Cardiac septum (tissue), 1 donor: ENCODE data around the gene ADK. TPM values are rescaled to one million over a fixed set of nuclear protein-coding genes. Genes with fewer than 3 reads are reported as not detected.
"Not testable (repeated sequence)": the region's sequence is repeated elsewhere in the genome, so short reads cannot be mapped to it uniquely, and the experiment has no call there.

ENCODE experiments used
- DNase-seq: peaks from one replicate; pipeline ENCODE4 v3.0.0-alpha.2; 2020; ENCODE audit warnings: low spot score
- intact Hi-C: fragments of 100-400 bp; cut with DNase I; formaldehyde crosslinking; loops from one replicate; pipeline ENCODE4 v1.14.0; 2022
- total RNA-seq: library from RNA; stranded (reverse); fragmentation: NEBNext Ultra II Directional; extraction: Animal tissue kit (Norgen Biotek cat#: 25700); gene quantifications from one replicate; pipeline ENCODE4 v1.2.1, GENCODE V29; 2021
- donor health status: DM: no; HTN: no; CAD: no.

Gene ADK
- total RNA-seq, 1 donor from 2014 or later: 28.0 TPM

DNA sequence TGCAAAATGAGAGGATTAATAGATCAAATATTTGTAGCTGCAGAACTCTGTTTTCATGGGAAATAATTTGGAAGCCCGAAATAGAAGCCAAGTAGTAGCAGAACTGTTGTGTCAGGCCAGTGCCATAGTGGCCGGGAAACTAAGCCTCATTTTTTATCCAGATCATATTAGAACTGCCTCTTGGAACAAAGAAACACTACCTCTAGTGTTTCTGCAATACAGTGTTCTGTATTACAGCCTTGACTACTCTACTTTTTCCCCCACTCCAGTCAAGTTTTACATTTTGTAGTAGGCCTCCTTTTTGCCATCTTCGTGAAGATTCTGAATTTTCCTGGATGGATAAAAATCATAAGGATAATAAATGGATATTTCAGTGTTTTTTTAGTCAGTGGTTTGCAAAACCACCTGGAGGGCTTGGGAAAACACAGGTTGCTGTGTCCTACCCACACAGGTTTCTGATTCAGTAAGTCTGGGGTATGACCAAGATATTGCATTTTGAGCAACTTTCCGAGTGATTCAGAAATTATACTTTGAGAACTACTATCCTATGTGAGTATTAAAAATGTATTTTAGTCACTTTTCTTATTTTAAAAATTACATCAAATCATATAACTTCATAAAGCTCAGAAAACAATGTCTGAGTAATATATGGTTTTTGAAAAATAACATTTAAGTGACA lies 349.1 kb downstream of the ADK start:
- intact Hi-C loops: no loop called here

DNA sequence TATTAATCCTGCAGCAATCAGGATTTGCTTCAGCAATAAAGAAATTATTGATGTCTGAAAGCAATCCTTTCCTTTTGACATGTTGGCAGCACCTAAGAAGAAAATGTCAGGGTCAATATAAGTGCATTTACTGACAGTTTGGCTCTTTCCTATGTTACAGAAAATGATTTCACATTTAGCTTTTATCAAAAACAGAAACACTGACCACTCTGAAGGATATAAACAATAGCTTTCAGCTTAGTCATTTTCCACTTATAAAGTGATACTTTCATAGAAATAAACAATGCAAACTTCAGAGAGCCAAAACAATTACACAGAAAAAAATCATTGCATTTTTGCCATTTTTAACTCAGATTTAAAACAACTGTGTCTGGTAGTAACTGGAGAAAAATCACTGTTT lies 349.8 kb downstream of the ADK start:
- DNase-seq: no peak
- intact Hi-C loops: no loop called here

More for the DNA sequence above, 349.1 kb downstream of the ADK start:
- DNase-seq: no peak

DNA sequence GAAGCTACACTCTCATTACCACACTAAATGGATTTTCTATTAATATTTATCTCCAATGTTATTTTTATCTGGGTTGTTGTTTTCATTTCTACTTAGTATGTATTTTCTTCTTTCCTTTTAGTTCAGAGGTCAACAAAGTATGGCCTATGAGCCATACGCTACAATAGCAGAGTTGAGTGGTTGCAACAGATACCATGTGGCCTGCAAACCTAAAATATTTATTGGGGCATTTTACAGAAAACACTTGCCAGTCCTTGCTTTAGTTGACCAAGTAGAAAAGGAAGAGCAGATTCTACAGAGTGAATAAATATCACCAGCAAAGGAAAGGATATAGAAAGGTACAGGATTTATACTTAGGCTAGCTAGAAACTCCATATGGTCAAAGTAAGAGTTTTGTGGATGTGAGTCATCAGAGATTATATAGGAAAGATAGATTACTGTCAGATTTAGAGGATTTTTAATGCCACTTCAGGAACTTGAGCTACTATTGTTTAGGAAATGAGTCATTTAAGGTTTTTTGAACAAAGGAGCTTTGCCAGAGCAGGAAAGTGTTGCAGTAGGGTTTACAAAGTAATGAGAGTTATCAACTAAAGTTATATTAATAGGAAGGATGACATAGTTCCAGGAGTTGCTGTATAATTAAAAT lies 352.1 kb downstream of the ADK start:
- no peak for DNase-seq
- intact Hi-C loops: no loop called here

DNA sequence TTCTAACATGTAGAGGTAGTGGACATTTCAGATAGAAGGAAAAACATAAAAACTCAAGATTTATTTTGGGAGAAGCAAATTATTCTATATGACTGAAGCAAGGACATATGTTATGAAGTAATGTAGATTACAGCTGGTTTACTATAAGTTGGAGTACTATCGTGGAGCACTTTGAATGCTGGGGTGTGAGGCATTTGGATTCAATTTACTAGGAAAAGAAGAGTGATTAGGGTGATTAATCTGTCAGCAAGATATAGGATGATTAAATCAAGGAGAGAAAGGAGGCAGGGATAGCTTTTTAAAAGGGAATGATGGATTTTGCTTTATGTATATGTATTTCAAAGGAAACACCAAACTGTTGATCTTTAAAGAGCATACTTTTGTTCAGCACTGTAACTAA lies 356.9 kb downstream of the ADK start:
- no peak for DNase-seq
- intact Hi-C loops: no loop called here

DNA sequence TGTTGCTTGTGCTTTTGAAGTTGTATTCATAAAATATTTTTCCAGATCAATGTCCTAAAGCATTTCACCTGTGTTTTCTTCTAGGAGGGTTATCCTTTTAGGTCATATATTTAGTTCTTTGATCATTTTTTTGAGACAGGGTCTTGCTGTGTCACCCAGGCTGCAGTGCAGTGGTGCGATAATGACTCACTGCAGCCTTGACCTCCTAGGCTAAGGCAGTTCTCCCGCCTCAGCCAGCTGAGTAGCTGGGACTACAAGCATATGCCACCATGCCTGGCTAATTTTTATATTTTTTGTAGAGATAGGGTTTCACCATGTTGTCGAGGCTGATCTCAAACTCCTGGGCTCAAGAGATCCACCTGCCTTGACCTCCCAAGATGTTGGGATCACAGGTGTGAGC lies 359.6 kb downstream of the ADK start:
- intact Hi-C loops: no loop called here
- no peak for DNase-seq

DNA sequence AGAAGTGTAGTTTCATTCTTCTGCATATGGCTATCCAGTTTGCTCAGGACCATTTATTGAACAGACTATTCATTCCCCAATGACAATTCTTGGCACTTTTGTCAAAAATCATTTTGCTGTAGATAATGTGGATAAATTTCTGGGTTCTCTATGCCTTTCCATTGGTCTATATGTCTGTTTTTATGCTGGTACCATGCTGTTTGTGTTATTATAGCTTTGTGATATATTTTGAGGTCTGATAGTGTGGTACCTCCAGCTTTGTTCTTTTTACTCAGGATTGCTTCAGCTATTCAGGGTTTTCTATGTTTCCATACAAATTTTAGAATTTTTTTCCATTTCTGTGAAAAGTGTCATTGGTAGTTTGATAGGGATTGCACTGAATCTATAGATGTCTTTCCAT lies 360.0 kb downstream of the ADK start:
- intact Hi-C loops: no loop called here
- DNase-seq: no peak

DNA sequence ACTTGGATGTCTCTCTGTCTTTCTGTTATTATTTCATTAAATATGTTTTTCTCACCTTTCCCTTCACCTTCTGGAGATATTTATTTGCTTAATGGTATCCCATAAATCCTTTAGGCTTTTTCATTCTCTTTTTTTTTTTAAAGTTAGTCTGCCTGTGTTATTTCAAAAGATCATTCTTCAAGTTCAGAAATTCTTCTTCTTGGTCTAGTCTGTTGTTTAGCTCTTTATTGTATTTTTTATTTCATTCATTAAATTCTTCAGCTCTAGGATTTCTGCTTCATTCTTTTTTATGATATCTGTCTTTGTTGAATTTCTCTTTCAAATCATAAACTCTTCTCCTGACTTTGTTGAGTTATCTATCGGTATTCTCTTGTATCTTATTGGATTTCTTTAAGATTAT lies 363.3 kb downstream of the ADK start:
- DNase-seq: no peak
- intact Hi-C loops: no loop called here

DNA sequence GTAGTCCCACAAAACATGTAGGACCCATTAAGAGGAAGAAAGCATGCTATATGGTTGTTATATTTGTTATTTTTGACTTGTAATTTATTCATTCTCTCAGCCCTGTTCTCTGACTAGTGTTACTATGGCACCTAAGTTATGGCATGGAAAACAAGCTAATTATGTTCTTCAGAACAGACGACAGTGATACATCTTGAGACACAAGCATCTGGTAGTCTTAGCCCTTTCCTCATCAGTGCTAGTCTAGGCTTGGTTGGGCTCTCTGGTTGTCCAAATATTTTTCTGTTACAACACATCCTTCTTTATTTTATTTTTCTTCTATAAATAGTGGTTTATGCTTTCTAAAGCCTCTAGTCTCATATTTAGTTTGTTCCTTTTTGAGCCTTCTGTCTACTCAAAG lies 367.0 kb downstream of the ADK start:
- intact Hi-C loops: no loop called here
- no peak for DNase-seq

DNA sequence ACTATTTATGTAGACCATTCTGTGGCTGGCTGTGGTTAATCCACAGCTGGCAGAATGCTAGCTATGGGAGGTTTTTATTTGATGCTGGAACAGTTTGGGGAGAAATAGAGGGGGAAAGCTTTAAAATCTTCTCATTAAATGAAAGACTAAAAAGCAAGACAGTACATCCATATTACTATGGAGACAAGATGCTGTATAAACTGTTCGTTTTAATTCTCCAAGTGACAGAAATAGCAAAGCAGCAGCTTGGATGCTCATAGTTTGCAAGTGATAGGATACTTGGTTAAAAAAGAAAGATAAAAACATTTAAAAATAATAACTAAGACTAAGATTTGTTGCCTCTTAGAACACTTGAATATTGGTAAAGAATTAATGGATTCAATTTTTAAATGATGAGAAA lies 370.5 kb downstream of the ADK start:
- DNase-seq: no peak
- intact Hi-C loops: no loop called here

DNA sequence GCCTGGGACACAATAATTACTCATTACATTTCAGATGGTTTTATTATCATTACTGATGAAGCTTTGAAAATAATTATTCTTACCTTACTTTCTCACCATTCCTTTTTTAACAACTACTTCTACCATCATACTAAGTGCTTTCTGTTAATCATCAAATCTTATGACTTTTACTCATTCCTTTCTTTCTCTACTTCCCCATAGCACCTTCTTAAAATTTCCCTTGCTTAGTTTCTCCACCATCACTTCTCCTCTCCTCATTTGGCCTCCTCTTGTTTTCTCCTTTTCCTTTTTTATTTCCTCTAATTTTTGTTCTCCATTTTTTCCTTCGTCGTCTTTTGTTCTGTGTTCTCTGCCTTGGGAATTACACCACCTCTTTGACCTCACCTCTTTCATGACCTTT lies 372.2 kb downstream of the ADK start:
- no peak for DNase-seq
- intact Hi-C loops: no loop called here

DNA sequence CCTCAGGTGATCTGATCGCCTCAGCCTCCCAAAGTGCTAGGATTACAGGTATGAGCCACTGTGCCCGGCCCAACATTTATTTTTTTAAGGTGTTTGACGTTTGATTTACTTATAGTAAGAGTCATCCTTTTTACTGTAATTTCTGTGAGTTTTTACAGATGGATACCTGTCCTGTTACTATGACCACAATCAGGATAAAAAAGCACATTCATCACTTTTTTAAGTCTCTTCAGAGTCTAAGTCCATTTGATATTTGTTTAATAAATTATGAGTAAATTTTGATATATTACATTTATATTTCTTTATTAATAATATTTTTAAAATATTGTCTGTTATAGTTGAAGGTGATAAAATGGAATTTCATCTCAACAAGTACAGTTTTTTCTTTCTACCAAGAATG lies 374.9 kb downstream of the ADK start:
- intact Hi-C loops: no loop called here
- DNase-seq: no peak

DNA sequence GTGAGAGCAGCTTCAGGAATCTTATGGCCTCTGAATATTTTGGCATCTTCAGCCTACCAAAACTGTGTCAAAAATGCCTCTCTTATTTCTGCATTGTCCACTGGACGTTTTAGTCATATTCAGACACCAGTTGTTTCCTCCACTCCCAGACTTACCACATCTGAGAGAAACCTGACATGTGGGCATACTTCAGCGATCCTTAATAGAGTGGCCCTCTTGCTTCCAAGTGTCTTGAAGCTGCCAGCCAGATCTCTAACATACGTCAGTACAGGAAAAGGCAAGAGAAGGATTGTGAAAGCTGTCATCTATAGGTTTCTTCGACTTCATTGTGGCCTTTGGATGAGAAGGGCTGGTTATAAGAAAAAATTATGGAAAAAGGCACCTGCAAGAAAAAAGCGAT lies 376.6 kb downstream of the ADK start:
- DNase-seq, intact Hi-C loops: not testable (repeated sequence)

DNA sequence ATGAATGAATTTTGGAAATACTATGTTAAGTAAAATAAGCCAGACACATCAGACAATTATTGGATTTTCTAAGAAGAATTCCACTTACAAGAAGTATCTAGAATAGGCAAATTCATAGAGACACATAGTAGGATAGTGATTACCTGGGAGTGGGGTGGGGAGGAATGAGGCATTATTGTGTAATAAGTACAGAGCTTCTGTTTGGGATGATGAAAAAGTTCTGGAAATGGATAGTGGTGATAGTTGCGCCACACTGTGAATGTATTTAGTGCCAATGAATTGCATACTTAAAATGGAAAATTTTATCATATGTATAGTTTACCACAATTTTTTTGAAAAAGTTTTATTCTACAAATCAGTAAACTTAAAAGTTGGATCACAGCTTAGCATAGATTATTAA lies 378.2 kb downstream of the ADK start:
- DNase-seq: no peak
- intact Hi-C loops: no loop called here

DNA sequence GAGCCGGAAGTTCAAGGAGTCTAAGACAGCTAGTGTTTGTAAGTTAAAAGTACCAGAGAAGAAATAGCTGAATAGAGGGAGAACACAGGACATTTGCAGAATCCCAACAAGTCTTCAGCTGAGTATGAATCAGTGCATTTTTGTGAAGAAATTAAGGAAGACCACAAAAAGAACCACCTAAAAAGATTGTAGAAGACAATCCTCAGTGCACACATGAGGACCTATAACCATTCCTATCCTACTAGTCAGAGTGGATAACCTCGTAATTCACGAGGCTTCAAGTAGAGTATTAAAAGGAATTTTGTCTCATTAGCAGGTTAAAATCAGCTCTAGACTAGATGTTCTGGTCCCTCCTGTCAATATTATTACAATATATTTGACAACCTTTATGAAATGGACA lies 380.0 kb downstream of the ADK start:
- intact Hi-C loops: no loop called here
- DNase-seq: no peak

DNA sequence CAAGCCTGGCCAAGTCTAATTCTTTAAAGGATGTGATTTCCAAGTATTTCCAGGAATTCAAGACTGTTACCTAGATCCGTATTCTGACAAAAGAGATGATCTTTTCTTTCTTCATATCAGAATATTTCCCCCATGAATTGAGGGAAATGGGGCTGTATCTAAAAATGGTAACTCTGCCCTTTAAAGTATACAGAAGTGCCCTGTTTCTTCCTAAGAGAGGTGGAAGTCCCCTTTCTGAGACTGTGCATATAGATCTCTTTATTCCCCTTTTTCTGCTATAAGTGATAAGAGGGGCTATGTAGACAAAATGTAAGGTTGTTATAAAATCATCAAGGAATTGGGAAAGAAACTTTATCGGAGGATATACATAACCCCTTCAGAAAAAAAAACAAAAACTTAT lies 388.3 kb downstream of the ADK start:
- intact Hi-C loops: no loop called here
- no peak for DNase-seq

DNA sequence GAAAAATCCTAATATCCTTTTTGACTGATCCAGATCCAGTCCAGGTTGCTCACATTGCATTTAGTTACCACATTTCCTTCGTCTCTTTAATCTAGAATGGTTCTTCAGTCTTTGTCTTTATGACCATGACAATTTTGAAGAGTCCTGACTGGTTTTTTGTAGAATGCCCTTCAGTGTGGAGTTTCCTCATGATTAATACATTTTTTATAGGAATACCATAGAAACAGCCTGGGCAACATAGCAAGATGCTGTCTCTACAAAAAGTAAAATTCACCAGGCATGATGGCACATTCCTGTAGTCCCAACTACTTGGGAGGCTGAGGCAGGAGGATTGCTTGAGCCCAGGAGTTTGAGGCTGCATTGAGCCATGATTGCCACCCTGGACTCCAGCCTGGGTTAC lies 390.4 kb downstream of the ADK start:
- DNase-seq: no peak
- intact Hi-C loops: no loop called here

DNA sequence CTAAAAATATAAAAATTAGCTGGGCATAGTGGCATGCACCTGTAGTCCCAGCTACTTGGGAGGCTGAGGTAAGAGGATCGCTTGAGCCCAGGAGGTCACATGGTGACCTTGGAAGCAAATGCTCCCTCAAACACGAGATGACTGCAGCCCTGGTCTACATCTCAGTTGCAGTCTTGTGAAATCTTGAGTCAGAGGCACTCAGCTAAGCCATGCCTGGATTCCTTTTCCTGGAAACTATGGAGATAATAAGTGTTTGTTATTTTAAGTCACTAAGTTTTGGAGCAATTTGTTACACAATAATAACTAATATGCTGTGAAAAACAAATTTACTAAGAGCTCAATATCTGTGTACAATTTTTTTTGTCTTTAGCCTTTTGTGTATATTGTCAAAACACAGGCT lies 391.1 kb downstream of the ADK start:
- intact Hi-C loops: no loop called here
- DNase-seq: no peak

DNA sequence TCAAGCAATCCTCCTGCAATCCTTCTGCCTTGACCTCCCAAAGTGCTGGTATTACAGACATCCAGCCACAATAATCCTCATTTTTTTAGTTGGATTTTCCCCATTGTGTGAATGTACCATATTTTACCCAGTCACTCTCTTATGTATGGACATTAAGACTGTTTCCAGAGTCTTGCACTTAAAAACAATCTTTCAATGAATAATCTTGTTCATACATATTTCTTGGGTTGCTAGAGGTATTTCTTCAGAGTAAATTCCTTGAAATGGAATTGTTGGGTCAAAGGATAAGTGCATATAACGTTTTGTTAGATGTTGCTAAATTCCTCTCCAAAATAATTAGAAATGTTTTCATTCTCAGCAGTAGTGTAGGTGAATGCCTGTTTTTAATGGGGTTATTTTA lies 392.3 kb downstream of the ADK start:
- no peak for DNase-seq
- intact Hi-C loops: no loop called here

DNA sequence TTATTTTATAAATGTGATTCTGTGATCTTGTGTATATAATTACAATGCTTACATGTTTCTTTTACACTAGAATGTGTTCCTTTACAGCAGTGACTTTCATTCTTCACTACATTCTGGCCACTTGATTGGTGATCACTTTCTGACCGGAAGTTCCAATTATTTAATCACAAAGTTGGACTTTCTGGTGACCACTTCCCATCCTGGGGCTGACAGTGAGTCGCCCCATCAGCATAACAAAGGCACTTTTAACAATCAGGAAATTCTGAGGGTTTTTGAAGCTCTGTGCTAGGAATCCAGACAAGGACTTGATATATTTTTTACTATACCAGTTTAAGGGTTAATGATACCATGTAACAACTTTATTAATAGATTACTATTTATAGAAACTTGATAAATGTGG lies 393.1 kb downstream of the ADK start:
- DNase-seq: no peak
- intact Hi-C loops: no loop called here

DNA sequence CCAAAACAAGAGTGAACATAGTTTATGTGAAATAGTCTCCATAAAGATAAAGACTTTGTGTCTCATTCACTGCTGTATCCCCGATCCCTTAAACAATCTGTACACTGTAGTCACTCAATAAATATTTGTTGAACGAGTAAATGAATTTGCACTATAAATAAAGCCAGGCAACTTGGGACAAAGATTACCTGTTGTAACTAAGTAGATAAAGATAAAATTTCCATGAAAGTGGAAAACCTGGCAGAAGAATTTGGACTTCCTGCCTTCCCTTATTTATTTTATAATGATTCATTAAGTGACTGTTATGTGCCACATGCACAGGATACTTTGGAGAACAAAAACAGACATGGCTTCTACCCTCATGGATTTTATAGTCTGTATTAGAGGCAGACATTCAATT lies 397.7 kb downstream of the ADK start:
- intact Hi-C loops: no loop called here
- DNase-seq: no peak

DNA sequence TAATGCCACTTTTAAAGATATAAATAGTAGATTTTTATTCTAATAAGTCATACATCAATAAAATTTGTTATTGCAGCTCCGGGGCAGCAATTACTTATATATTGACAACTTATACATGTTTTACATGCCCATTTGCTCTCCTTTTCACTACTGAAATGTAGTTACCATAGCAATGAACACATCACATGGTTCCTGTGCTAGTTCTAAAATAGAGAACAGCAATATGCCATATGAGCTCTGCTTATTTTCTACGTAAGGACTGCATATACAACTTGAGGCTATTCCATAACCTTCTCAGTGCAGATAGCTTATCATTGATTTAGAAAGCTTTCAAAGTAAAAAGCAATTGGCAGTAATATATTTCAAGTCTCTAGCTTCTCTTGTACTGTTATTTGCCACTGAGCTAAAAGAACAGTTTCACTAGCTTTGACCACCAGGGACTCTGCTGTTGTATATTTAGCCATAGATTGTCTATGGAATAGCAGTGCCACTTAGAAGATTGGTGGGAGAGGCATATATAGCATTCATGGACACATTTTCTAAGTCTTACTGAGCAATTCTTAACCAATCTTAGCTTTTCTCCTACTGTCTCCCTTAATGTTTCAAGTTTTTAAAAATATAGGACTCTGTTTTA lies 405.2 kb downstream of the ADK start:
- intact Hi-C loops: no loop called here

More for the DNA sequence above, 405.2 kb downstream of the ADK start:
- no peak for DNase-seq
